HG02970 (cell line): ENCODE measurements around the gene CCNY.

Experiments used
- ATAC-seq: cut with Tn5 transposase; IDR thresholded peaks from one replicate; pipeline ENCODE4 v1.9.1; 2021; ENCODE audit warnings: mild to moderate bottlenecking, moderate library complexity, moderate number of reproducible peaks; ENCODE audit not compliant: unreplicated experiment, low FRiP score

Gene CCNY

DNA sequence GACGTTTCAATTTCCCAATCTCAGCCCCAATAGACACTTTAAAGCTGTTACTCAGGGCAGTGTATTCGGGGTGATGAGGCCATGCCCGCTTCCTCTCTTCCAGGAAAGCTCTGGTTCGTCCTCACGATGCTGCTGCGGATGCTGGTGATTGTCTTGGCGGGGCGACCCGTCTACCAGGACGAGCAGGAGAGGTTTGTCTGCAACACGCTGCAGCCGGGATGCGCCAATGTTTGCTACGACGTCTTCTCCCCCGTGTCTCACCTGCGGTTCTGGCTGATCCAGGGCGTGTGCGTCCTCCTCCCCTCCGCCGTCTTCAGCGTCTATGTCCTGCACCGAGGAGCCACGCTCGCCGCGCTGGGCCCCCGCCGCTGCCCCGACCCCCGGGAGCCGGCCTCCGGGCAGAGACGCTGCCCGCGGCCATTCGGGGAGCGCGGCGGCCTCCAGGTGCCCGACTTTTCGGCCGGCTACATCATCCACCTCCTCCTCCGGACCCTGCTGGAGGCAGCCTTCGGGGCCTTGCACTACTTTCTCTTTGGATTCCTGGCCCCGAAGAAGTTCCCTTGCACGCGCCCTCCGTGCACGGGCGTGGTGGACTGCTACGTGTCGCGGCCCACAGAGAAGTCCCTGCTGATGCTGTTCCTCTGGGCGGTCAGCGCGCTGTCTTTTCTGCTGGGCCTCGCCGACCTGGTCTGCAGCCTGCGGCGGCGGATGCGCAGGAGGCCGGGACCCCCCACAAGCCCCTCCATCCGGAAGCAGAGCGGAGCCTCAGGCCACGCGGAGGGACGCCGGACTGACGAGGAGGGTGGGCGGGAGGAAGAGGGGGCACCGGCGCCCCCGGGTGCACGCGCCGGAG lies 271.4 kb downstream of the CCNY start:
- ATAC-seq, result no peak

DNA sequence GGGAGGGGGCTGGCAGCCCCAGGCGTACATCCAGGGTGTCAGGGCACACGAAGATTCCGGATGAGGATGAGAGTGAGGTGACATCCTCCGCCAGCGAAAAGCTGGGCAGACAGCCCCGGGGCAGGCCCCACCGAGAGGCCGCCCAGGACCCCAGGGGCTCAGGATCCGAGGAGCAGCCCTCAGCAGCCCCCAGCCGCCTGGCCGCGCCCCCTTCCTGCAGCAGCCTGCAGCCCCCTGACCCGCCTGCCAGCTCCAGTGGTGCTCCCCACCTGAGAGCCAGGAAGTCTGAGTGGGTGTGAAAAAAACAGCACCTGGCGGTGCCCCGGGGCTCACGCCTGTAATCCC lies 272.0 kb downstream of the CCNY start:
- no peak for ATAC-seq

DNA sequence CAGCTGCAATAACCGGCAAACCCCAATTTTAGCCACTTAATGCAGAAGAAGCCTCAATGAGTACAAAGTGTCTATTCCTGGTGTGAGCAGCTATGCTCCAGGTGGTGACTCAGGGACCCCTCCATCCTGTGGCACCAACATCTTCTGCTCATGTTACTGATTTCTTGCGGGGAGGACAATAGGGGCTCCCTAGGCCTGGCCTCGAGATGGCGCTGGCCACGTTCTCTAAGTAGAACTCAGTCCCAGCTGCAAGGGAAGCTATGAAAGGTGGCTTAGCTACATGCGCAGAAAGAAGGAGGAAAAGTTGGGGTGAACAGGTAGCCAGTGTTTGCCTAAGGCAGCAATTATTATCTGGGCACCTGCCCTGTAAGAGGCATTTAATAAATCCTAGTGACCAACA lies 275.4 kb downstream of the CCNY start:
- no peak for ATAC-seq

DNA sequence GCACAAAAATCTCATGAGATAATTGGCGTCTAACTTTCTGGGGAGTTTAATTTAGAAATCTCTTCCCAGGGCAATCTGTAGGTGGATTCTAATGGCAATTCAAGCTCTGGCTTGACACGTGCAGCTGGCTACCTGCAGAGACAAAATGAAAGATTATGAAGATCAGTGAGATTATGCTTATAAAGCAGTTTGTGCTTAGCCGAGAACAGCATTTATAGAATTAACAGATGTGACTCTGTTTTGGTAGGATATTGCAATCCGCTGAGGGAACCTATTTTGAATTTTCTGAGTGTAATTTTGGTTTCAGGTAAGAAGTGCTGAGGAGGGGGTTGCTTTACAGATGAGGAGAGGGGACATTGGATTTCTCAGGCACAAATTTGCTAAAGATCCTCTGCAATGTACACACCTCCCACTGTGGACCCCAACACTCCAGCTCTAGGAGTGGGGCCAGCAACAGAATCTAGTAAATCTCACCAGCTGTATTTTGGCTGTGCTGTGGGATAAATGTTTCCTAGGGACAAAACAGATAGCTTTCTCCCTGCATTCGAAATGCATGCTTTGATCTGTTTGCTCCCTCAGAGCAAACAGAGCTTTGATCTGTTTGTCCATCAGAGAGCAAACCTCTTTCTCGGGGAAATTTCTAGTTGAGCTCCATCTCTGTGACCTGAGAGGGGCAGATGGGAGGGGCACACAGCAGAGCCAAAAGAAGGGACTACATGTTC lies 276.2 kb downstream of the CCNY start:
- ATAC-seq, result no peak

- ATAC-seq, result no peak
These were observed 276.8 kb downstream of the CCNY start for GRCh38 chr10:35613107-35613440.

DNA sequence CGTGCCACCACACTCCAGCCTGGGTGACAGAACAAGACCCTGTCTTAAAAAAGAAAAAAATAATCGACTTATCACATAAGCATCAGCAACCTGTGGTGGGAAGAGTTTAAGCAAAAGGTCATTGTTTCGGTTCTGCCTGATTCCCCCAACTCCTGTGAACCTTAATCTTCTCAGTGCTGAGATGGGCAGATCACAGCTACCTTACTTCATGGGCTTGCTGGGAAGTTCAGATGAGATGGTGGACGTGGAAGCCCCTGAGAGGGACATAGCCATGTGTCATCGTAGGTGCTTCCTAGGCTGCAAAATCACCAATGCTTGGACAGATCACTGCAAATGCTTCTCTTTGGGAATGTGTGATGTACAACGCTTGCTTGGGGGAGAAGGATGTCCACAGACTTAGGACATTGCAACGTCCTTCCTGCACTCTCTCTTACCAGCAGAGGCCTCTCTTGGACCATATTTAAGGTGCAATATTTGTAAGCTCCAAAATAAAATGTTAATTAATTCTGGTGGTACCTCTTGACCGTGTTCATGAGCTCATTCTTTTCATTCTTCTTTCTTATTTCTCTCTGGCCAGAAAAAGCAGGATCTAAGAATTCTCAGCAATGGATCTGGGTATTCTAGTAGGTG lies 277.4 kb downstream of the CCNY start:
- ATAC-seq, result no peak

- no peak for ATAC-seq
These were observed 278.0 kb downstream of the CCNY start for GRCh38 chr10:35614312-35614711.
